PC-3 (cell line): ENCODE measurements around the gene GJB4.

Experiments used
- EZH2 ChIP-seq: fragments of 300-600 bp; sonication (generic); IDR thresholded peaks from one replicate; pipeline ENCODE4 v1.6.1; 2017; ENCODE audit warnings: antibody characterized with exemption, mild to moderate bottlenecking, low read length; ENCODE audit not compliant: unreplicated experiment
- EZH2phosphoT487 ChIP-seq: fragments of 300-600 bp; sonication (generic); IDR thresholded peaks from 2 replicates; pipeline ENCODE4 v1.6.1; 2018; ENCODE audit warnings: mild to moderate bottlenecking, antibody characterized with exemption, low read length, borderline replicate concordance
- TF ChIP-seq, protein P1 (sequence below): fragments of 300-600 bp; sonication (generic); conservative IDR thresholded peaks from 2 replicates; pipeline ENCODE4 v1.5.1; 2017; ENCODE audit warnings: antibody characterized with exemption, low read depth, mild to moderate bottlenecking, low read length

DNA sequence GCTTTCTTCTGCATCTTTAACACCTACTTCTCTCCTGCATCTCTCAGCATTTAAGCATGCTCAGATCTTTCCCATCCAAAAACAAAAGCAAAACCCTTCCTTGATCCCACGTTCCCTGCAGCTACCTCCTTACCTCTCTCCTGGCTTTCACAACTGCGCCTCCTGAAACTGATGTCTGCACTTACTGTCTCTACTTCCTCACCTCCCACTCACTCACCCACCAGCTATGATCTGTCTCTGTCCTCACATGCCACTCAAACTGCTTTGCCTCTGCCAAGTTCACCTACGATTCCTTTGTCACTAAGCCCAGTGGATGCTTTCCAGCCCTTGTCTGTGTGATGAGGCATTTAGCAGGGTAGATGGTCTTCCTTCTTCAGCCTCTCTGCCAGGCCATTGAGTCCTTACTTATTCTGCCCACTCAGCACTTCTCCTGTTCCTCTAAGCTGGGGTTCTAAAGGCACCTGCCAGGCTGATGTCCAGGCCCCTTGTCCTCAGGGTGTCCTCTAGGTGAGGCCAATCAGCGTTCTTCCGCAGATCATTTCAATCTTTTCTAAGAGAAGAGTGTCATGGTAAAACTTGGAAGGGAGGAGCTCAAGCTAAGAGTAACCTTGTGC, 11.5 kb downstream of the GJB4 start:
- TF ChIP-seq, protein P1, sequence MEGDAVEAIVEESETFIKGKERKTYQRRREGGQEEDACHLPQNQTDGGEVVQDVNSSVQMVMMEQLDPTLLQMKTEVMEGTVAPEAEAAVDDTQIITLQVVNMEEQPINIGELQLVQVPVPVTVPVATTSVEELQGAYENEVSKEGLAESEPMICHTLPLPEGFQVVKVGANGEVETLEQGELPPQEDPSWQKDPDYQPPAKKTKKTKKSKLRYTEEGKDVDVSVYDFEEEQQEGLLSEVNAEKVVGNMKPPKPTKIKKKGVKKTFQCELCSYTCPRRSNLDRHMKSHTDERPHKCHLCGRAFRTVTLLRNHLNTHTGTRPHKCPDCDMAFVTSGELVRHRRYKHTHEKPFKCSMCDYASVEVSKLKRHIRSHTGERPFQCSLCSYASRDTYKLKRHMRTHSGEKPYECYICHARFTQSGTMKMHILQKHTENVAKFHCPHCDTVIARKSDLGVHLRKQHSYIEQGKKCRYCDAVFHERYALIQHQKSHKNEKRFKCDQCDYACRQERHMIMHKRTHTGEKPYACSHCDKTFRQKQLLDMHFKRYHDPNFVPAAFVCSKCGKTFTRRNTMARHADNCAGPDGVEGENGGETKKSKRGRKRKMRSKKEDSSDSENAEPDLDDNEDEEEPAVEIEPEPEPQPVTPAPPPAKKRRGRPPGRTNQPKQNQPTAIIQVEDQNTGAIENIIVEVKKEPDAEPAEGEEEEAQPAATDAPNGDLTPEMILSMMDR = no peak
- TF ChIP-seq EZH2 = no peak
- TF ChIP-seq EZH2phosphoT487 = no peak
